ENCODE measurements around the gene C1QTNF12.

Gene C1QTNF12

GRCh38 chr1:1220197-1220596, 26.3 kb downstream of the C1QTNF12 start:
- no peak overlapping the region for H3K4me3 ChIP-seq (ENCODE audit: low read depth, low read length)
- DNase-seq (ENCODE audit: low read depth, low spot score), result no peak
- in situ Hi-C loops (cut with HindIII; ENCODE audit: low sequenced_read_pairs), result no loop called here
- TF ChIP-seq CTCF (IDR thresholded peaks at IDR 0.05; ENCODE audit: low read depth, low read length), result no peak

- in situ Hi-C loops (cut with HindIII; ENCODE audit: low sequenced_read_pairs), result no loop called here
- TF ChIP-seq CTCF (IDR thresholded peaks at IDR 0.05; ENCODE audit: low read depth, low read length), result no peak
- no peak for DNase-seq (ENCODE audit: low read depth, low spot score)
Observed at GRCh38 chr1:1219341-1219740, 27.2 kb downstream of the C1QTNF12 start.

GRCh38 chr1:1218524-1219200, 27.9 kb downstream of the C1QTNF12 start:
- no peak for TF ChIP-seq CTCF (IDR thresholded peaks at IDR 0.05; ENCODE audit: low read depth, low read length)
- no peak overlapping the region for H3K4me3 ChIP-seq (ENCODE audit: low read depth, low read length)
- in situ Hi-C loops (cut with HindIII; ENCODE audit: low sequenced_read_pairs), result no loop called here
- DNase-seq (ENCODE audit: low read depth, low spot score), result no peak

More at GRCh38 chr1:1219341-1219740, 27.2 kb downstream of the C1QTNF12 start:
- no peak overlapping the region for H3K4me3 ChIP-seq (ENCODE audit: low read depth, low read length)

- in situ Hi-C loops (cut with HindIII; ENCODE audit: low sequenced_read_pairs), result no loop called here
- no peak for DNase-seq (ENCODE audit: low read depth, low spot score)
- H3K4me3 ChIP-seq (ENCODE audit: low read depth, low read length), result no peak overlapping the region
Observed at GRCh38 chr1:1217621-1218523, 28.6 kb downstream of the C1QTNF12 start.

GRCh38 chr1:1216770-1217620, 29.5 kb downstream of the C1QTNF12 start:
- in situ Hi-C loops (cut with HindIII; ENCODE audit: low sequenced_read_pairs), result no loop called here
- no peak overlapping the region for H3K4me3 ChIP-seq (ENCODE audit: low read depth, low read length)
- TF ChIP-seq CTCF (IDR thresholded peaks at IDR 0.05; ENCODE audit: low read depth, low read length), result no peak
- DNase-seq (ENCODE audit: low read depth, low spot score), result no peak

More at GRCh38 chr1:1217621-1218523, 28.6 kb downstream of the C1QTNF12 start:
- no peak for TF ChIP-seq CTCF (IDR thresholded peaks at IDR 0.05; ENCODE audit: low read depth, low read length)

Data from astrocyte of the spinal cord (primary cell).